ENCODE results near the gene SLC30A2.

DNA sequence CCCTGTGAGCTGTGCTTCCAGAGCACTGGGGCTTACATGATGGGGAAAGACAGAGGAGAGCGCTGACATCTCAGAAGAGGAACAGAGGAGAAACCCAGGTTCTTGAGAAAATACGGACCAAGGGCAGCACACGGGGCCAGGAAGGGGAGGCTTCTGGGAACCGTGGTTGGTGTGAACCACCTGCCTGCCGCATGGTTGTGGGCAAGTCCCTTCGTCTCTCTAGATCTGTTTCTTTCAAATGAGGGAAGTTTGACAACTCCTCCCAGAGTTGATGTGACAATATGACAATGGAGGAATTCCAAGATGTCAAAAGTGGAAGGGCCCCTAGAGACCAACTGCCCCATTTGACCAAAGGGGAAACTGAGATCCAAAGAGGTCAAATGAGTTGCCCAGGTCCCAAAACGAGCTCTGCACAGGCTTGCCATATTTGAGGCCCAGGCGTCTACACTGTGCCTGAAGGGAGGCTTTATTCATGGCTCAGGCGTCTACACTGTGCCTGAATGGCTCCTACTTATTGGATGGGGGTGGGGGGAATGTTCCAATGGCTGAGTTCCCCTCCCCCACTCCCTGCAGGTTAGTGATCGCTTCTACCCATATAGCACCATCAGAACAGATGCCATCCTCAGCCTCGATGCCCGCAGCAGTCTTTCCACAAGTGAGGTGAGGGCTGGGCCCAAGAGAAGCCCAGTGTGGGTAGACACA, 13.1 kb downstream of the SLC30A2 start:
- TF ChIP-seq EZH2 (conservative IDR thresholded peaks at IDR 0.05; ENCODE audit: low read depth, low read length) (no peak), ZNF816 (CRISPR knock-in tag; IDR thresholded peaks at IDR 0.05; ENCODE audit: borderline replicate concordance) (no peak), SIN3A (IDR thresholded peaks at IDR 0.05; ENCODE audit: borderline replicate concordance, low read depth, low read length) (no peak), FOXK2 (IDR thresholded peaks at IDR 0.05) (no peak), ZFP36 (IDR thresholded peaks at IDR 0.05; ENCODE audit: borderline replicate concordance, low read depth, low read length, partially characterized antibody) (no peak), ZNF12 (CRISPR knock-in tag; IDR thresholded peaks at IDR 0.05) (no peak), RBFOX2 (IDR thresholded peaks at IDR 0.05; ENCODE audit: low read depth, low read length) (no peak), SRSF9 (IDR thresholded peaks at IDR 0.05; ENCODE audit: borderline replicate concordance, insufficient read depth, low read depth, low read length, poor library complexity, severe bottlenecking) (no peak), CREM (IDR thresholded peaks at IDR 0.05) (no peak), CREM (CRISPR knock-in tag; IDR thresholded peaks at IDR 0.05) (no peak), HNRNPUL1 (IDR thresholded peaks at IDR 0.05; ENCODE audit: low read depth, low read length) (no peak)
- TF ChIP-seq, protein P1, sequence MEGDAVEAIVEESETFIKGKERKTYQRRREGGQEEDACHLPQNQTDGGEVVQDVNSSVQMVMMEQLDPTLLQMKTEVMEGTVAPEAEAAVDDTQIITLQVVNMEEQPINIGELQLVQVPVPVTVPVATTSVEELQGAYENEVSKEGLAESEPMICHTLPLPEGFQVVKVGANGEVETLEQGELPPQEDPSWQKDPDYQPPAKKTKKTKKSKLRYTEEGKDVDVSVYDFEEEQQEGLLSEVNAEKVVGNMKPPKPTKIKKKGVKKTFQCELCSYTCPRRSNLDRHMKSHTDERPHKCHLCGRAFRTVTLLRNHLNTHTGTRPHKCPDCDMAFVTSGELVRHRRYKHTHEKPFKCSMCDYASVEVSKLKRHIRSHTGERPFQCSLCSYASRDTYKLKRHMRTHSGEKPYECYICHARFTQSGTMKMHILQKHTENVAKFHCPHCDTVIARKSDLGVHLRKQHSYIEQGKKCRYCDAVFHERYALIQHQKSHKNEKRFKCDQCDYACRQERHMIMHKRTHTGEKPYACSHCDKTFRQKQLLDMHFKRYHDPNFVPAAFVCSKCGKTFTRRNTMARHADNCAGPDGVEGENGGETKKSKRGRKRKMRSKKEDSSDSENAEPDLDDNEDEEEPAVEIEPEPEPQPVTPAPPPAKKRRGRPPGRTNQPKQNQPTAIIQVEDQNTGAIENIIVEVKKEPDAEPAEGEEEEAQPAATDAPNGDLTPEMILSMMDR (CRISPR knock-in tag; IDR thresholded peaks at IDR 0.05) = no peak
- TF ChIP-seq, protein P2, sequence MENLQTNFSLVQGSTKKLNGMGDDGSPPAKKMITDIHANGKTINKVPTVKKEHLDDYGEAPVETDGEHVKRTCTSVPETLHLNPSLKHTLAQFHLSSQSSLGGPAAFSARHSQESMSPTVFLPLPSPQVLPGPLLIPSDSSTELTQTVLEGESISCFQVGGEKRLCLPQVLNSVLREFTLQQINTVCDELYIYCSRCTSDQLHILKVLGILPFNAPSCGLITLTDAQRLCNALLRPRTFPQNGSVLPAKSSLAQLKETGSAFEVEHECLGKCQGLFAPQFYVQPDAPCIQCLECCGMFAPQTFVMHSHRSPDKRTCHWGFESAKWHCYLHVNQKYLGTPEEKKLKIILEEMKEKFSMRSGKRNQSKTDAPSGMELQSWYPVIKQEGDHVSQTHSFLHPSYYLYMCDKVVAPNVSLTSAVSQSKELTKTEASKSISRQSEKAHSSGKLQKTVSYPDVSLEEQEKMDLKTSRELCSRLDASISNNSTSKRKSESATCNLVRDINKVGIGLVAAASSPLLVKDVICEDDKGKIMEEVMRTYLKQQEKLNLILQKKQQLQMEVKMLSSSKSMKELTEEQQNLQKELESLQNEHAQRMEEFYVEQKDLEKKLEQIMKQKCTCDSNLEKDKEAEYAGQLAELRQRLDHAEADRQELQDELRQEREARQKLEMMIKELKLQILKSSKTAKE (CRISPR knock-in tag; IDR thresholded peaks at IDR 0.05; ENCODE audit: borderline replicate concordance) = no peak
- TF ChIP-seq, protein P3, sequence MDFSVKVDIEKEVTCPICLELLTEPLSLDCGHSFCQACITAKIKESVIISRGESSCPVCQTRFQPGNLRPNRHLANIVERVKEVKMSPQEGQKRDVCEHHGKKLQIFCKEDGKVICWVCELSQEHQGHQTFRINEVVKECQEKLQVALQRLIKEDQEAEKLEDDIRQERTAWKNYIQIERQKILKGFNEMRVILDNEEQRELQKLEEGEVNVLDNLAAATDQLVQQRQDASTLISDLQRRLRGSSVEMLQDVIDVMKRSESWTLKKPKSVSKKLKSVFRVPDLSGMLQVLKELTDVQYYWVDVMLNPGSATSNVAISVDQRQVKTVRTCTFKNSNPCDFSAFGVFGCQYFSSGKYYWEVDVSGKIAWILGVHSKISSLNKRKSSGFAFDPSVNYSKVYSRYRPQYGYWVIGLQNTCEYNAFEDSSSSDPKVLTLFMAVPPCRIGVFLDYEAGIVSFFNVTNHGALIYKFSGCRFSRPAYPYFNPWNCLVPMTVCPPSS (IDR thresholded peaks at IDR 0.05) = no peak
- TF ChIP-seq, protein P4, sequence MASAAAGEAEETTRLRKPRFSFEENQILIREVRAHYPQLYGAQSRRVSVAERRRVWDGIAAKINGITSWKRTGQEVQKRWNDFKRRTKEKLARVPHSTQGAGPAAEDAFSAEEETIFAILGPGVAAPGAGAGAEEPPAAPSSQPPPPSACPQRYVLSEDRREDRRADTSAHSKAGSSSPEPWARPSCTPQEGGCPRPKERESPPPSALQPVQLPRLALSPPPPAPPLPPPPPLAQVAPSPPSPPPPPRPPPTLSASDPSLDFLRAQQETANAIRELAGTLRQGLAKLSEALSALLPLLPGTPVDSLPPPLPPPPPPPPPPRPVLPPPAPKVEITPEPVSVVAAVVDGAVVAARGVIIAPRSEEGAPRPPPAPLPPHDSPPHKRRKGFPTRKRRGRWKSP (CRISPR knock-in tag; IDR thresholded peaks at IDR 0.05) = no peak
